NB4 (cell line): ENCODE measurements around the gene NRL.

Source experiments
- DNase-seq: peaks from one replicate; pipeline ENCODE4 v3.0.0; 2010; ENCODE audit warnings: low read depth
- H3K4me3 ChIP-seq: one replicate; pipeline ENCODE4 v1.5.1; 2011; ENCODE audit warnings: mild to moderate bottlenecking, low read depth, low read length, moderate library complexity
- MYC ChIP-seq: IDR thresholded peaks from 2 replicates; pipeline ENCODE4 v1.6.1; 2011; ENCODE audit warnings: low read depth, low read length
- POLR2A ChIP-seq: IDR thresholded peaks from 2 replicates; pipeline ENCODE4 v1.6.1; 2011; ENCODE audit warnings: mild to moderate bottlenecking; ENCODE audit not compliant: insufficient read length; ENCODE audit errors: extremely low read depth
- TF ChIP-seq, protein P1 (sequence below): IDR thresholded peaks from 2 replicates; pipeline ENCODE4 v1.6.1; 2011; ENCODE audit warnings: low read depth, low read length
- TF ChIP-seq, protein P2 (sequence below): IDR thresholded peaks from one replicate; pipeline ENCODE4 v1.5.1; 2012; ENCODE audit warnings: low read depth, low read length

NRL gene

DNA sequence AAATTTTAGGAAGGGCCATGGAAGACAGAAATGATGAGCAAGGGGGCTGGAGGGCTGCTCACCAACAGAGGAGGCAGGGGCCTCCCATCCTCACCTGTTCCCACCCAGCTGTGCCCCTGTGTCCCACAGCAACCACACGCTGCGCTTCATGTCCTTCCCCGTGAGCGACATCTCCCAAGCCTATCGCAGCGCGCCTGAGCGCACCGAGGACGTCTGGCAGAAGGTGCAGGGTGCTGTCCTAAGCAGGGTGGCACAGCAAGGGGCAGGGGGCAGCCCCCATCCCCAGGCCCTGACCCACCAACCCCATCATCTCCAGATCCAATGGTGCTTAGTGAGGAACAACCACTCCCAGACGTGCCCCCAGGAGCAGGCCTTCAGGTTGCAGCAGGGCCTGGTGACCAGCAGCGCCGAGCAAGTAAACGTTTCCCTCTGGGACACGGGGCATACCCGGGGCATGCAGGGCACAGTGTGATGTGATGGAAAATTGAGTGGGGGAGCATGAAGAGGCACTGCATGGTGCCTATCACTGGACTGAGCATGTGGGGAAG is 54.8 kb downstream of the NRL start:
- no peak for DNase-seq
- H3K4me3 ChIP-seq, result no peak overlapping the region
- TF ChIP-seq POLR2A, result no peak
- no peak for TF ChIP-seq MYC
- TF ChIP-seq, protein P1, sequence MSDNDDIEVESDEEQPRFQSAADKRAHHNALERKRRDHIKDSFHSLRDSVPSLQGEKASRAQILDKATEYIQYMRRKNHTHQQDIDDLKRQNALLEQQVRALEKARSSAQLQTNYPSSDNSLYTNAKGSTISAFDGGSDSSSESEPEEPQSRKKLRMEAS, result no peak
- TF ChIP-seq, protein P2, sequence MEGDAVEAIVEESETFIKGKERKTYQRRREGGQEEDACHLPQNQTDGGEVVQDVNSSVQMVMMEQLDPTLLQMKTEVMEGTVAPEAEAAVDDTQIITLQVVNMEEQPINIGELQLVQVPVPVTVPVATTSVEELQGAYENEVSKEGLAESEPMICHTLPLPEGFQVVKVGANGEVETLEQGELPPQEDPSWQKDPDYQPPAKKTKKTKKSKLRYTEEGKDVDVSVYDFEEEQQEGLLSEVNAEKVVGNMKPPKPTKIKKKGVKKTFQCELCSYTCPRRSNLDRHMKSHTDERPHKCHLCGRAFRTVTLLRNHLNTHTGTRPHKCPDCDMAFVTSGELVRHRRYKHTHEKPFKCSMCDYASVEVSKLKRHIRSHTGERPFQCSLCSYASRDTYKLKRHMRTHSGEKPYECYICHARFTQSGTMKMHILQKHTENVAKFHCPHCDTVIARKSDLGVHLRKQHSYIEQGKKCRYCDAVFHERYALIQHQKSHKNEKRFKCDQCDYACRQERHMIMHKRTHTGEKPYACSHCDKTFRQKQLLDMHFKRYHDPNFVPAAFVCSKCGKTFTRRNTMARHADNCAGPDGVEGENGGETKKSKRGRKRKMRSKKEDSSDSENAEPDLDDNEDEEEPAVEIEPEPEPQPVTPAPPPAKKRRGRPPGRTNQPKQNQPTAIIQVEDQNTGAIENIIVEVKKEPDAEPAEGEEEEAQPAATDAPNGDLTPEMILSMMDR, result no peak

DNA sequence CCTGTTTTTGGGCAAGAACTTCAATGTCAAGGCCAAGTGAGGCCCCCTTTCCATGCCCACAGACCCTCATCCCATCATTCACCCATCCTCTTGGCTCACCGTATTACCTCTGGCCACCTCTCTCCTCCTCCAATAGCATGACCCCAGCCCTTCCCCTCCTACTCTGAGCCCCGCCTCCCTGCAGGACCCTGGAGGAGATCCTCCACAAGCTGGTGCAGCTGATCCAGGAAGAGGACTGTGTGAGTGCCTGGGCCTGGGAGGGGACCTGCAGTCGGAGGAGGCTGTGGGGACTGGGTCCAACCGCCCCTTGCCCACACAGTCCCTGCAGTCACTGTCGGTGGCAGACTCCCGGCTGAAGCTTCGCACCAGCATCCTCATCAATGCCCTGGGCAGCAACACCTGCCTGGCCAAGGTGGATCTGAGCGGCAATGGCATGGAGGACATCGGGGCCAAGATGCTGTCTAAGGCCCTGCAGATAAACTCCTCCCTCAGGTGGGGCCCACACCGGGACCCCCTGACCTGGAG is 55.7 kb downstream of the NRL start:
- DNase-seq, result no peak
- H3K4me3 ChIP-seq, result no peak overlapping the region
- TF ChIP-seq, protein P1, result no peak
- TF ChIP-seq, protein P2, result no peak
- TF ChIP-seq MYC (no peak), POLR2A (no peak)

DNA sequence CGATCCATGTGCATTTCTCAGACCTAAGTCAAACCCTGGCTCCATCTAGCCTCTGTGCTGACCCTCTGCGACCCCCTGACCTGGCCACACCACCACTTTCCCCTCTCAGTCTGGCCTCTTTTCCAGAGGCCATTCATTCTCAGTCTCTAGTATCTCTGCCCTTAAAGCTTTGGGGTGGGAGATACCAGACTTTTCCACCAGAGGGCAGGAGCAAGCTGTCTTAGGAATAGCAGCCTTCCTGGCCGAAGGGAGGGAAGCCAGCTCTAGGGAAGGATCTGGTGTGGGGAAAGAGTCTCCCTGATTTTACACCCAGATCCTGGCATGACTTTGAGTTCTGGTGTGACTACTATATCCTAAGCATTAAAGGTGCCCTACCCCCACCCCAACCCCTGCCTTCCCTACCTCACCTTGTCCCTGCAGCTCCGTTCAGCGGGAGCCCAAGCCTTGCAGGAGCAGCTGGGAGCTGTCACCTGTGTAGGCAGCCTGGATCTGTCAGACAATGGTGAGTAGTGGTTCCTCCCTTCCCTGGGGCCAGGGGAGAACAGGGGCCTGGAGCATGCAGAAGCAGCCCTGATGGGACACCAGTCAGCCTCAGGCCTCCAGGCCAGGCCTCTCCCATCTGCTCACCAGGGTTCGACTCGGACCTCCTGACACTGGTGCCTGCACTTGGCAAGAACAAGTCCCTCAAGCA is 56.3 kb downstream of the NRL start:
- no peak for TF ChIP-seq MYC
- TF ChIP-seq, protein P2, result peak; percentile 83
- TF ChIP-seq, protein P1, result no peak
- no peak overlapping the region for H3K4me3 ChIP-seq
- peak; percentile 70 for DNase-seq

DNA sequence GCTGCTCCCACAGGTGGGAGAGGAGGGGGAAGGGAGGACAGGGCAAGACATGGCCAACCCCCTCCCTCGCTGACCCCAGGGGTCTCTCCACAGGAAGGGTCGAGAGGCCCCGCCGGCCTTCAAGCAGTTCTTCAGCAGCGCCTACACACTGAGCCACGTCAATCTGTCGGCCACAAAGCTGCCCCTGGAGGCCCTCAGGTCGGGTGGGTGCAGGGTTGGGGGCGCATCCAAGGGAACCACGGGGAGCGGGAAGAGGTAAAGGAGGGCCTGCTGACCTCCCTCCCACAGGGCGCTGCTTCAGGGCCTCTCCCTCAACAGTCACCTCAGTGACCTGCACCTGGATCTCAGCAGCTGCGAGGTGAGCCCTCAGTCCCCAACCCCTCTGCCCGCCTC is 56.9 kb downstream of the NRL start:
- no peak for DNase-seq
- TF ChIP-seq, protein P2, result no peak
- TF ChIP-seq, protein P1, result no peak
- TF ChIP-seq POLR2A (no peak), MYC (no peak)
- no peak overlapping the region for H3K4me3 ChIP-seq

DNA sequence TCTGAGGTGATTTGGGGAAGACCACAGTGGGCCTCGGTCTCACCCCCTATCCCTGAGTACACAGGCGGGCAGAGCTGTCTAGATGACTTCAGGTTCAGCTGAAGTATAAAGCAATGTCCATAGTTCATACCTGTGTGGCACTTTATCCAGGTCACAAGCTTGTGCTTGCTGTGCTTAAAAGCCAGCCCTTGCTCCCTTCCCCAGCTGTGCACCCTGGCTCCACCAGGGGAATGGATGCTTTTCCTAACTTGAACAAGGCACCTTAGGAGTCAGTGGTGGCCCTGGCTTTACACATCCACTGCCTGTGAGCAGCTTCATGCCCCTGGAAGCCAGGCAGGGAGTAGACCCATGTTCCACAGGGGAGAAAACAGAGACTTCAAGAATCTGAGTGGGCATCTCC is 57.5 kb downstream of the NRL start:
- TF ChIP-seq MYC (no peak), POLR2A (no peak)
- TF ChIP-seq, protein P2, result no peak
- TF ChIP-seq, protein P1, result no peak
- DNase-seq, result no peak
- H3K4me3 ChIP-seq, result no peak overlapping the region
